ENCODE data around the gene STX1B.

DNA sequence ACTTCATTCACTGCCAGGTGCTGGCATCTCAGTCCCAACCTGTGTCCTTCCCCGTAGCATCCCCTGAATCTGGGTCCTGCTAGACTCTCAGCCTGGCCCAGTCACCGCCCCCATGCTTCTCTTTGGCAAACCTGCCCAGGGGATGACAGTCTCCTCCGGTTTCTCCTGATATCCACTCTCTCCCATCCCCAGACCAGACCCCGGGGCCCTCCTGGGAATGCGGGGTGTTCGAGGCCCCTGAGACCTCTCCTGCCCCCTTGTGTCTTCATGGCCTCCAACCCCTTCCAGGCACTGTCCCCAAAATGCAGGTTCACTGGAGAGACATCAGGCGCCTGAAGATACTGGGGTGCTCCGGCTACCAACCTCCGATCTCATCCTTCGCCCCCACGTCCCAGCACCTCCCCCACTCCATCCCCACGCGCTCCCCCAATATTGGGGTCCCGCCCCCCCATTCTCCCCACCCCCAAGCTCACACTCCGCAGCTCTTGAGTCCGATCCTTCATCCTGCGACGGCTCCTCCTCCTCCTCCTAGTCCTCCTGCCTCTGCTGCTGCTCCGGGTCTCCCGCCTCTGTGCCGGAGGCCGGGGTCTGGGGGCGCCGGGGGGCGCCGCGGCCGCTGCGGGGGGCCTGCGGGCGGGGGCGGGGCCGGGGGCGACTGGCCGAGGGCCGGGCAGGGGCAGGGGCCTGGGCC lies 399 bp downstream of the STX1B start:
- TF ChIP-seq, protein P1, sequence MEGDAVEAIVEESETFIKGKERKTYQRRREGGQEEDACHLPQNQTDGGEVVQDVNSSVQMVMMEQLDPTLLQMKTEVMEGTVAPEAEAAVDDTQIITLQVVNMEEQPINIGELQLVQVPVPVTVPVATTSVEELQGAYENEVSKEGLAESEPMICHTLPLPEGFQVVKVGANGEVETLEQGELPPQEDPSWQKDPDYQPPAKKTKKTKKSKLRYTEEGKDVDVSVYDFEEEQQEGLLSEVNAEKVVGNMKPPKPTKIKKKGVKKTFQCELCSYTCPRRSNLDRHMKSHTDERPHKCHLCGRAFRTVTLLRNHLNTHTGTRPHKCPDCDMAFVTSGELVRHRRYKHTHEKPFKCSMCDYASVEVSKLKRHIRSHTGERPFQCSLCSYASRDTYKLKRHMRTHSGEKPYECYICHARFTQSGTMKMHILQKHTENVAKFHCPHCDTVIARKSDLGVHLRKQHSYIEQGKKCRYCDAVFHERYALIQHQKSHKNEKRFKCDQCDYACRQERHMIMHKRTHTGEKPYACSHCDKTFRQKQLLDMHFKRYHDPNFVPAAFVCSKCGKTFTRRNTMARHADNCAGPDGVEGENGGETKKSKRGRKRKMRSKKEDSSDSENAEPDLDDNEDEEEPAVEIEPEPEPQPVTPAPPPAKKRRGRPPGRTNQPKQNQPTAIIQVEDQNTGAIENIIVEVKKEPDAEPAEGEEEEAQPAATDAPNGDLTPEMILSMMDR (IDR thresholded peaks at IDR 0.05; ENCODE audit: low read length) = no peak
- no peak for TF ChIP-seq EZH2 (IDR thresholded peaks at IDR 0.05; ENCODE audit: borderline replicate concordance, low read length)
